Measurements from ENCODE around the gene HMCN1.
"Not testable (repeated sequence)": the region's sequence is repeated elsewhere in the genome, so short reads cannot be mapped to it uniquely, and the experiment has no call there.

HMCN1 gene

GRCh38 chr1:186099336-186100104 lies 365.3 kb downstream of the HMCN1 start:
- DNase-seq, result no peak

GRCh38 chr1:186102107-186102506 lies 367.9 kb downstream of the HMCN1 start:
- DNase-seq, result no peak

- DNase-seq, result no peak
These were observed 368.5 kb downstream of the HMCN1 start for GRCh38 chr1:186102547-186103148.

- DNase-seq, result no peak
These were observed 370.3 kb downstream of the HMCN1 start for GRCh38 chr1:186104459-186104858.

GRCh38 chr1:186112280-186112679 lies 378.1 kb downstream of the HMCN1 start:
- no peak for DNase-seq

GRCh38 chr1:186113461-186113860 lies 379.3 kb downstream of the HMCN1 start:
- no peak for DNase-seq

GRCh38 chr1:186118724-186119123 lies 384.5 kb downstream of the HMCN1 start:
- no peak for DNase-seq

- no peak for DNase-seq
These were observed 388.6 kb downstream of the HMCN1 start for GRCh38 chr1:186122837-186123236.

GRCh38 chr1:186125035-186125434 lies 390.8 kb downstream of the HMCN1 start:
- no peak for DNase-seq

- DNase-seq, result no peak
These were observed 391.3 kb downstream of the HMCN1 start for GRCh38 chr1:186125511-186125910.

GRCh38 chr1:186129758-186130157 lies 395.6 kb downstream of the HMCN1 start:
- DNase-seq, result no peak

- DNase-seq, result no peak
These were observed 404.9 kb downstream of the HMCN1 start for GRCh38 chr1:186139115-186139514.

GRCh38 chr1:186139701-186140100 lies 405.5 kb downstream of the HMCN1 start:
- no peak for DNase-seq

GRCh38 chr1:186142159-186142558 lies 408.0 kb downstream of the HMCN1 start:
- no peak for DNase-seq

- no peak for DNase-seq
These were observed 408.7 kb downstream of the HMCN1 start for GRCh38 chr1:186142916-186143315.

GRCh38 chr1:186143481-186143880 lies 409.3 kb downstream of the HMCN1 start:
- DNase-seq, result no peak

- DNase-seq, result no peak
These were observed 410.3 kb downstream of the HMCN1 start for GRCh38 chr1:186144505-186144904.

- peak; percentile 22 for DNase-seq
These were observed 412.8 kb downstream of the HMCN1 start for GRCh38 chr1:186146974-186147373.

GRCh38 chr1:186149591-186149990 lies 415.4 kb downstream of the HMCN1 start:
- no peak for DNase-seq

GRCh38 chr1:186152227-186152619 lies 418.0 kb downstream of the HMCN1 start:
- DNase-seq, result no peak

- DNase-seq, result no peak
These were observed 418.5 kb downstream of the HMCN1 start for GRCh38 chr1:186152620-186153239.

- DNase-seq, result no peak
These were observed 420.5 kb downstream of the HMCN1 start for GRCh38 chr1:186154651-186155050.

- peak; percentile 27 for DNase-seq
These were observed 421.4 kb downstream of the HMCN1 start for GRCh38 chr1:186155594-186155993.

- DNase-seq, result not testable (repeated sequence)
These were observed 428.7 kb downstream of the HMCN1 start for GRCh38 chr1:186162895-186163294.
